ENCODE data around the gene CALM3.
A peak's percentile ranks its signal among the peaks of the same experiment; 100 is the strongest.

The CALM3 gene

GRCh38 chr19:46659151-46660007 is 58.2 kb downstream of the CALM3 start:
- Mint-ChIP-seq H3K4me1 (peaks cover 21% of the 10 kb centered on the region), H3K36me3 (no peaks in the 10 kb centered on the region), H3K9me3 (no peaks in the 10 kb centered on the region), H3K27ac (no peak overlapping the region), H3K4me3 (peak overlapping the region; percentile 59)
- no peak for DNase-seq (ENCODE audit: low spot score in 2 of 2)
- no peak for ATAC-seq

DNA sequence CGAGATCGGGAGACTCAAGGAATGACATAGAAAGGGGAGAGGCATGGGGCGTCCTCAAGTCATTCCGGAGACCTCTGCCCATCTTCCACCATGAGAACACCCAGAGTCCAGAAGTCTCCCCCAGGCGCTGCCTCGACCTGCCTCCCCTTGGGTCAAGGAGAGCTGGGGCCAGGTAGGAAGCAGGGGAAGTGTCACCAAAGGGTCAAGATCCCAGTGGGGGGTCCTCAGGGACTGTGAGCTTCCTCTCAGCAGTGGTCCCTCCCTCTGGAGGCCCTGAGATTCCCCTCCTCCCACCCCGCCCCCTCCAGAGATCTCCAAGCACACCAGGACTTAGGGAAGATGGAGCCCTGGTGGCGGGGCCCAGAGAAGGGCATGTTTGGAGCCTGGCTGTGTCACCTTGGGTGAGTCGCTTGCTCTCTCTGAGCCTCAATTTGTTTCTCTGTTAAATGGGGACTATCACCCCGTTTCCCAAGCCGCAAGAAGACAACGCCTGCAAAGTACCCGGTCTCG is 58.9 kb downstream of the CALM3 start:
- peaks cover 21% of the 10 kb centered on the region for H3K4me1 Mint-ChIP-seq
- peak in 1 of 2 donors; percentile 53 for DNase-seq (ENCODE audit: low spot score in 2 of 2)
- H3K9me3 Mint-ChIP-seq, result no peaks in the 10 kb centered on the region
- no peak overlapping the region for H3K27ac Mint-ChIP-seq
- H3K4me3 Mint-ChIP-seq, result peak overlapping the region; percentile 59
- H3K36me3 Mint-ChIP-seq, result no peaks in the 10 kb centered on the region
- no peak for ATAC-seq
